AG10803 (cell line): ENCODE results near the gene SPNS2.

ENCODE experiments used
- DNase-seq: peaks from one replicate; pipeline ENCODE4 v3.0.0; 2010; ENCODE audit warnings: low read depth
- H3K4me3 ChIP-seq: 2 replicates; pipeline ENCODE4 v1.5.1; 2011; ENCODE audit warnings: mild to moderate bottlenecking, low read length, control low read depth
- TF ChIP-seq, protein P1 (sequence below): conservative IDR thresholded peaks from 2 replicates; pipeline ENCODE4 v1.5.1; 2011; ENCODE audit warnings: mild to moderate bottlenecking, low read length, control low read depth, inconsistent platforms

Gene SPNS2

DNA sequence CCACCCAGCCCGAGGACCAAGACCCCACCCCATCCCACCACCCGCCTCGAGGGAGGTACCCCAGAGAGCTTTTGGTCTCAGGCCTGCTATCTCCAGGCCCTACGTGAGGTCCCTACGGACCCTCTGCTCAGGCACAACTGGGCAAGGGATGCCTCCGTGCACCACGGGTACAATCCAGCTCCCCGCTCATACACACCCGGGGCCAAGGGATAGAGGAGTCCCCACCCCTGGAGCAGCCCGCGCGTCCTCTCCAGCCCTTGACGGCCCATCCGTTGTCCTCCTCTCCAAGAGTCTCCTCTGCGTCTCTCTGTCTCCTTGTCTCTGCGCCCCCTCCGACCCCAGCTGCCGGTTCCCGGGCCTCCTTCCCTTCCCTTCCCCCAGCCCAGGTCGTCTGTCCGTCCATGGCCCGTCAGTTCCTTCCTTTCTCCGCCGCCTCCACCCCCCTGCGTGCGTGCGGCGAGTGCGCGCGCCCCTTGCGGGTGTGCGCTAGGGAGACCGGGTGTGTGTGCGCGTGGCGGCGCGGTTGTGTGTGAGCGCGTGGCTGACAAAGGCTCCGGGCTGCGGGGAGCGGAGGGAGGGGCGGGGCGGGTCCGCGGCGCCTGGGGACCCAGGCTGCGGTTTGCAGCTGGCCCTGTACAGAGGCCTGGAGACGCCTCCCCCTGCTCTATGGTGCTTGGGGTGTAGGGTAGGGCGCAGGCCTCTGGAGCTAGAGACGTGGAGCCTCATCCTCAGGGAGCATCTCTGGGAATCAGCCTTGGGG lies 930 bp downstream of the SPNS2 start:
- no peak overlapping the region for H3K4me3 ChIP-seq
- no peak for DNase-seq
- TF ChIP-seq, protein P1, sequence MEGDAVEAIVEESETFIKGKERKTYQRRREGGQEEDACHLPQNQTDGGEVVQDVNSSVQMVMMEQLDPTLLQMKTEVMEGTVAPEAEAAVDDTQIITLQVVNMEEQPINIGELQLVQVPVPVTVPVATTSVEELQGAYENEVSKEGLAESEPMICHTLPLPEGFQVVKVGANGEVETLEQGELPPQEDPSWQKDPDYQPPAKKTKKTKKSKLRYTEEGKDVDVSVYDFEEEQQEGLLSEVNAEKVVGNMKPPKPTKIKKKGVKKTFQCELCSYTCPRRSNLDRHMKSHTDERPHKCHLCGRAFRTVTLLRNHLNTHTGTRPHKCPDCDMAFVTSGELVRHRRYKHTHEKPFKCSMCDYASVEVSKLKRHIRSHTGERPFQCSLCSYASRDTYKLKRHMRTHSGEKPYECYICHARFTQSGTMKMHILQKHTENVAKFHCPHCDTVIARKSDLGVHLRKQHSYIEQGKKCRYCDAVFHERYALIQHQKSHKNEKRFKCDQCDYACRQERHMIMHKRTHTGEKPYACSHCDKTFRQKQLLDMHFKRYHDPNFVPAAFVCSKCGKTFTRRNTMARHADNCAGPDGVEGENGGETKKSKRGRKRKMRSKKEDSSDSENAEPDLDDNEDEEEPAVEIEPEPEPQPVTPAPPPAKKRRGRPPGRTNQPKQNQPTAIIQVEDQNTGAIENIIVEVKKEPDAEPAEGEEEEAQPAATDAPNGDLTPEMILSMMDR, result no peak

DNA sequence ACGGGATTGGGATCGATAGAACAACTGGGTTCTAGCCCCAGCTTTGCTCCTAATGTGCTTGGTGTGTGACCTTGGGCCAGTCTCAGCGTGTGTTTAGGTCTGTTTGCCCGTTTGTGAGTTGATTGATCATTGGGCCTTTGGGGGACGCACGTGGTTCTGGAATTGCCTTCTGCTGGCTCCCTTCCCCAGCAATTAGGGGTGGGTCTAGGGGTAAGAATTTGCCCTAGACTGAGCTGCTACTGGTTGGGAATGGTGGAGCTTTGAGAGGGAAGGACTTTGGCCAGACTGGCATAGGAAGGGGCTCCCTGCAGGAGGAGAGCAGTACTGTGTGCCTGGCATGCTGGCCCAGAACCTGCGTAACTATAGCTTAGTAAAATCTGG lies 1.5 kb downstream of the SPNS2 start:
- no peak for DNase-seq
- H3K4me3 ChIP-seq, result no peak overlapping the region
- TF ChIP-seq, protein P1, result no peak

DNA sequence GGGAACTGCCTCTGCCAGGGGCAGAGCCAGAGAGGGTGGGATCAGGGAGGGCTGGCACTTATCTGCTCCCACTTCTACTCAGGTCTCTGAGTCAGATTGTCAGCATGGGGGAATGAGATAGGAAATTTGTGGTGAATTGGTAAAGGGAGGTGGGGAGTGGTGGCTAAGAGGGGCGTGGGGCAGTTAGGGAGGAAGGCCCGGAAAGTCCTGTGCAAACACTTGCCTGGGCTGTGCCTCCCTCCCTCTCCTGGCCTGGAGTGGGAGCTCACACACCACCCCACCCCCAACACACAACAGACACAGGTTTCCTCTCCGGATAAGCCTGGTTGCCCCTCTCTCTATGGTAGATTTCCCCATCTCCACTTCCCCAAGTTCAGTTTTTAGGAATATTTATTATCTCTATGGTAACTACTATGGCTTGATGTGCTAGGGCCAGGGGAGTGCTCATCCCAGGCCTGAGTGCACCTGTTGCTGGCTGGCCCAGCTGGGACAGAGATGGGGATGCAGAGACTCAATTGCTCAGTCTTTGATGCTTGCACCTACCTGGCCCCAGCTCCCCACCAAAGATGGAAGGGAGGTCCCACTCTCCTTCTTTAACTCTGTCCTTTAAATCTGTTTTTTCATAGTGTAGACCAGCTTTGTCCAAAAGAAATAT lies 2.7 kb downstream of the SPNS2 start:
- DNase-seq, result no peak
- TF ChIP-seq, protein P1, result no peak
- no peak overlapping the region for H3K4me3 ChIP-seq

DNA sequence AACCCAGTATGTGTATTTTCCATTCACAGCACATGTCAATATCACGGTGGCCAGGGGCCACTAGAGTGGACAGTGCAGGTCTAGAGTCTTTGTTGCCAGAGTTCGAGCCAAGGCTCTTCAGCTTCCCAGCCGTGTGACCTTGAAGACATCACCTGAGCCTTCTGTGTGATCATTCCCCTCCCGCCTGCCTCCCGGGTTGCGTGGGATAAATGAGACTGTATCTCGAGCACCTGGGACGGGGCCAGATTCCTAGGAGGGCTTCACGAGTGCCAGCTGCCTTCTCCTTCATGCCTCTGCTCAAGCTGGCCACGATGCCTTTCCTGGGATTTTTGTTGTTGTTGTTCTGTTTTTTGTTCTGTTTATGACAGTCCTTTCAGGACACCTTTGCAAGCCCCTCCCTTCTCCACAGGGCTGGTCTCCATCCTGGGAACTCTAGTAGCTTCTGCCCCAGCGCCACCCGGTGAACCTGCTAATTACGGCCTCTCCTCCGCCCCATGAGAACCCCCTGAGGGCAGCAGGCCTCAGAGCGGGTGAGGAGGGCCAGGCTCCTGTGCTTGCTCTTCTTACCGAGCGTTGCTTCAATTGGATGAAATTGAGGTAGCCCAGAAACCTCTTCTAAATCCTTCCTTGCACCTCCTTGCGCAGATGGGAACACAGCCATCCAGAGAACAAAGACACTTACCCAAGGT lies 3.9 kb downstream of the SPNS2 start:
- no peak for DNase-seq
- H3K4me3 ChIP-seq, result no peak overlapping the region
- TF ChIP-seq, protein P1, result no peak

DNA sequence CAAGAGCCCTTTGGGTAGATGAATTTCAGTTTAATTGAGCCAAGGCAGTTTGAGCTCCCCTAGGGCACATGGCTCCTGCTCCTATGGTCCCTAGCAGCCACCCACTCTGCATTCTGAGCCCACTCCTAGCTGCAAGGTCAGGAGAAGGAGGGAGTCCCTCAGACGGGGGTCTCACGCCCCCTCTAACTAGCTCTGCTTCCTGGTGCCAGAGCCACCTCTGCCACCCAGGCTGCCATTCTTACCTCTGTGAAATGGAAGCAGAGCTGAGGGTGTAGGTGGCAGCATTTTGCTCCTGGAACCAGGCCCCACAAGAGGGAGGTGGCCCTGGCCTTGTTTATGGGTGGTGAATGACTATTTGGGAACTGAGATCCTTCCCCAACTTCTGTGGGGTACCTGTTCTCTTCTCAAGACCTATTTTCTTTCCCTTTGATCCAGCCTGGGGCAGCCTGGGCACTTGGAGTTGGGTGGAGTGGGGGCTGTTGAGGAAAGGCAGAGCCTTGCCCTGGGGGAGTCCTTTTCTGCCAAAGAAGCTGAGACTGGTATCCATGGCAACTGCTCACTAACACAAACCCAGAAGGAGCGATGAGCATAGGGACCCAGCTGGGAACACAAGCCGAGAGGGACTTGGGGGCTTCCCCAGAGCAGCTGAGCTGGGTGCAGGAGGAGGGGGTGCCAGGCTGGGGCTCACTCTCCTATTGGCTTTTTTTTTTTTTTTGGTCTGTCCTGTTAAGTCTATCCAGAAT lies 4.8 kb downstream of the SPNS2 start:
- DNase-seq, result no peak
- H3K4me3 ChIP-seq, result no peak overlapping the region
- TF ChIP-seq, protein P1, result no peak

DNA sequence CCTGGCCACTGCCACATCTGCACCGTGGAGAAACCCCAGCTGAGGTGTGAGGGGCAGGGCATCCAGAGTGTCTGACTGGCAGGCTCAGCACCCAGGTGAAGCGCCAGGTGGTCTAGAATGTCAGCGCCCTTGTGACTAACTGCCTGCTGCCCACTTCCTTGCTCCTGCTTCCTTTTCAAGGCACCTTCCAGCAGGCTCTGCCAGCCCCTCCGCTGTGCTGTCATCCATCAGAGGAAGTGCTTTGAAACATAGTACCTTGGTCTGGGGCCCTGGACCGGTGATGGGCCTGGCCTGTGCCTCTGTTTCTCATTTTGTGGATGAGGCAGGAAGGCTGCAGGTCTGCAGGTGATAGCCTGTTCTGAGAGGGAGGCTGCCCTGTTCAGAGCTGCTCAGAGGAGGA lies 5.5 kb downstream of the SPNS2 start:
- no peak overlapping the region for H3K4me3 ChIP-seq
- no peak for DNase-seq
- TF ChIP-seq, protein P1, result no peak
